Calu3 (cell line): Measurements from ENCODE around the gene PRR23A. TPM values are rescaled to one million over a fixed set of nuclear protein-coding genes. Genes with fewer than 3 reads are reported as not detected.

Experiments
- BruUV-seq: library from RNA; stranded (reverse); fragments of 400-500 nt; replicated peaks from 2 replicates; lab custom pipeline; 2021; lab: Mats Ljungman, UMichigan
- CTCF ChIA-PET: fragments of 300-600 bp; sonication (Branson Sonifier 250); formaldehyde crosslinking; loops from one replicate; lab custom pipeline; 2022; ENCODE audit warnings: antibody characterized with exemption; lab: Charles Lee
- DNase-seq: peaks from one replicate; pipeline ENCODE4 v3.0.0; 2022
- H3K27ac Mint-ChIP-seq: one replicate; pipeline ENCODE4 v1.8.0; 2022; ENCODE audit warnings: mixed read lengths; ENCODE audit not compliant: unreplicated experiment
- H3K27me3 Mint-ChIP-seq: one replicate; pipeline ENCODE4 v1.8.0; 2022; ENCODE audit warnings: mixed read lengths; ENCODE audit not compliant: unreplicated experiment
- H3K36me3 Mint-ChIP-seq: one replicate; pipeline ENCODE4 v1.8.0; 2022; ENCODE audit warnings: mild to moderate bottlenecking, moderate library complexity, mixed read lengths; ENCODE audit not compliant: insufficient read depth, unreplicated experiment
- H3K4me1 Mint-ChIP-seq: one replicate; pipeline ENCODE4 v1.8.0; 2022; ENCODE audit warnings: mild to moderate bottlenecking, low read depth, mixed read lengths; ENCODE audit not compliant: unreplicated experiment
- H3K4me3 Mint-ChIP-seq: one replicate; pipeline ENCODE4 v1.8.0; 2022; ENCODE audit warnings: mild to moderate bottlenecking, low read depth, moderate library complexity, mixed read lengths; ENCODE audit not compliant: unreplicated experiment
- H3K9me3 Mint-ChIP-seq: one replicate; pipeline ENCODE4 v1.8.0; 2022; ENCODE audit warnings: low read depth, mixed read lengths; ENCODE audit not compliant: unreplicated experiment
- CTCF ChIP-seq: fragments of 200-600 bp; IDR thresholded peaks from one replicate; pipeline ENCODE4 v1.8.0; 2022; ENCODE audit warnings: antibody characterized with exemption; ENCODE audit not compliant: unreplicated experiment
- intact Hi-C: fragments of 100-400 bp; cut with micrococcal nuclease; formaldehyde crosslinking; loops from one replicate; pipeline ENCODE4 v1.10.0; 2022; ENCODE audit not compliant: unreplicated experiment
- total RNA-seq: library from RNA; stranded (reverse); gene quantifications from 2 replicates; pipeline ENCODE4 v1.2.3, GENCODE V29; 2022

Gene PRR23A
- total RNA-seq, 1 experiment from 2014 or later, result not detected

GRCh38 chr3:138984816-138985215, 21.3 kb downstream of the PRR23A start:
- no peaks in the 10 kb centered on the region for H3K4me1 Mint-ChIP-seq
- H3K27me3 Mint-ChIP-seq, result peaks cover 24% of the 10 kb centered on the region
- DNase-seq, result no peak
- intact Hi-C loops, result no loop called here
- no peak overlapping the region for H3K27ac Mint-ChIP-seq
- TF ChIP-seq CTCF, result no peak
- H3K36me3 Mint-ChIP-seq, result no peaks in the 10 kb centered on the region
- CTCF ChIA-PET, result no interaction called here
- no peak overlapping the region for H3K4me3 Mint-ChIP-seq
- no peaks in the 10 kb centered on the region for H3K9me3 Mint-ChIP-seq
- BruUV-seq, result no TSS peak

GRCh38 chr3:138976047-138976446, 30.0 kb downstream of the PRR23A start:
- Mint-ChIP-seq H3K9me3 (no peaks in the 10 kb centered on the region), H3K36me3 (no peaks in the 10 kb centered on the region), H3K4me1 (peaks cover 14% of the 10 kb centered on the region), H3K27me3 (no peaks in the 10 kb centered on the region), H3K4me3 (no peak overlapping the region), H3K27ac (no peak overlapping the region)
- no TSS peak for BruUV-seq
- TF ChIP-seq CTCF, result no peak
- DNase-seq, result no peak
- CTCF ChIA-PET, result interaction anchor here (0.6 kb wide), 1 partner anchor 17 kb away, joined by 3 read pairs; no protein-coding TSS in a partner anchor
- intact Hi-C loops, result no loop called here

- no peaks in the 10 kb centered on the region for H3K36me3 Mint-ChIP-seq
- no peak overlapping the region for H3K4me3 Mint-ChIP-seq
- no peak for DNase-seq
- no peak overlapping the region for H3K27ac Mint-ChIP-seq
- H3K9me3 Mint-ChIP-seq, result no peaks in the 10 kb centered on the region
- no TSS peak for BruUV-seq
- H3K4me1 Mint-ChIP-seq, result peaks cover 14% of the 10 kb centered on the region
- intact Hi-C loops, result no loop called here
- H3K27me3 Mint-ChIP-seq, result no peaks in the 10 kb centered on the region
- TF ChIP-seq CTCF, result no peak
- CTCF ChIA-PET, result interaction anchor here (0.6 kb wide), 1 partner anchor 16 kb away, joined by 3 read pairs; no protein-coding TSS in a partner anchor
Measured at GRCh38 chr3:138975351-138975750, 30.7 kb downstream of the PRR23A start.

- intact Hi-C loops, result no loop called here
- no peaks in the 10 kb centered on the region for H3K36me3 Mint-ChIP-seq
- no peak overlapping the region for H3K4me3 Mint-ChIP-seq
- peaks cover 21% of the 10 kb centered on the region for H3K4me1 Mint-ChIP-seq
- peak overlapping the region; percentile 12 for H3K27ac Mint-ChIP-seq
- H3K27me3 Mint-ChIP-seq, result no peaks in the 10 kb centered on the region
- CTCF ChIA-PET, result interaction anchor here (0.6 to 1.6 kb wide), 3 partner anchors 13 to 42 kb away, joined by 3 to 7 read pairs (median 3); no protein-coding TSS in a partner anchor
- no peaks in the 10 kb centered on the region for H3K9me3 Mint-ChIP-seq
- peak; percentile 75 for DNase-seq
- no TSS peak for BruUV-seq
- TF ChIP-seq CTCF, result no peak
Measured at GRCh38 chr3:138974462-138974861, 31.6 kb downstream of the PRR23A start.
